Stimulated activated CD4-positive, alpha-beta T cell treated with anti-CD3 and anti-CD28 coated beads, Interleukin-1b, Interleukin-23, amount 100 ng/mL, for 1 hour (primary cell): ENCODE data around the gene PRSS57.
A peak's percentile ranks its signal among the peaks of the same experiment; 100 is the strongest.

ENCODE experiments used
- DNase-seq, 2 donors: peaks; one replicate each; pipeline ENCODE4 v3.0.0-alpha.2; 2020; ENCODE audit warnings: low read depth in 2 of 2

The PRSS57 gene

DNA sequence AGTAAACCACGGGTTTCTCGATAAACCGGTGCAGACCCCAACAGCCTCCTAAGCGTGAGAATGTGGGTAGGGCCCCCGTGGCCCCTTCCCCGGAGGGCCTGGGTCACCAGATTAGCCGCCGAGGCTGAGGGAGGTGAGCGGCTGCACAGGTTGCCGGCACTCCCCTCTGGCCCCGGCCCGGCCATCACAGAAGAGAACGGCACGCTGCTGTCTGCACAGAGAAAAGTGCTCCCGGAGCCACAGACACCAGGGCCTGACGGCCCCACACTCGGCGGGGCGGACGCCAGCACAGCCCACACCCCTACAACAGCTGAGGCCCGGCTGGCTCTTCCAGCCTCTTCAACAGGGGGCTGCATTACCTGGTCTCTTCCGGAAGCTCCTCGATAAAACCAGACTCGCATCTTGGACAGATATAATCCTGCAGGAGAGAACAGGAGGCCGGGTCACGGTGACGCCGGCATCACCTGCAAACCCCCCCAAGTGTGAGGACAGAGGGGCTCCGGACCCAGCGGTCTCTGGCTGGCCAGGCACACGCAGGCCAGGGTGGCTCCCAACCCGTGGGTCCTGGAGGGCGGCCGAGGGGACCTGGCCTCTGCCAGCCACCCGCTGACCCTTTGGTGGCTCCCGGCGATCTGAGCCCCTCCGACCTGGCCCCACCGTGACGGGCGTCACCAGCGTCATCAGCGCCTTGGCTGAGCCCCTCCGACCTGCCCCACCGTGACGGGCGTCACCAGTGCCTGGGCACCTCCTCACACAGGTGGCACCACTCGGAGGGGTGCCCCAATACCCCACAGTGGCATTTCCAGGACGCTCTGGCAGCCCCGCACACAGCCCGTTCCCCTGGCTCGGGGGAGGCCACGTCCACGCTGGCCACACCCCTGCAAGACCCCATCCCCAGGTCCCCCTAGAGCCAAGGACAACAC, 42.5 kb downstream of the PRSS57 start:
- DNase-seq, result no peak

- DNase-seq, result no peak
Measured at GRCh38 chr19:651991-652390, 43.3 kb downstream of the PRSS57 start.

GRCh38 chr19:651114-651818, 44.0 kb downstream of the PRSS57 start:
- DNase-seq, result no peak

DNA sequence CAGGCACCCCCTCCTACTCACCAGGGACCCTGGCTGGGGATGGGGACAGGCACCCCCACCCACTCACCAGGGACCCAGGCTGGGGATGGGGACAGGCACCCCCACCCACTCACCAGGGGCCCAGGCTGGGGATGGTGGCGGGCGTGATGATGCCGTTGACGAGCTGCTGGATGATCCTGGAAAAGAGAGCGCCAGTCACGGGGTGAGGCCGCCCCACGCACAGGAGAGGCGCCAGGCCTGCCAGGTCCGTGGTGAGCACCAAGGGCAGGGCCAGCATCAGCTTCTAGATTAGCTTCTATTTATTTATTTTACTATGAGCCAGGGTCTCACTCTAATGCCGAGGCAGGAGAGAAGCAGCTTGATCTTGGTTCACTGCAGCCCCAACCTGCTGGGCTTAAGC, 45.1 kb downstream of the PRSS57 start:
- no peak for DNase-seq

GRCh38 chr19:648904-649801, 46.1 kb downstream of the PRSS57 start:
- no peak for DNase-seq

GRCh38 chr19:648305-648704, 46.9 kb downstream of the PRSS57 start:
- no peak for DNase-seq

DNA sequence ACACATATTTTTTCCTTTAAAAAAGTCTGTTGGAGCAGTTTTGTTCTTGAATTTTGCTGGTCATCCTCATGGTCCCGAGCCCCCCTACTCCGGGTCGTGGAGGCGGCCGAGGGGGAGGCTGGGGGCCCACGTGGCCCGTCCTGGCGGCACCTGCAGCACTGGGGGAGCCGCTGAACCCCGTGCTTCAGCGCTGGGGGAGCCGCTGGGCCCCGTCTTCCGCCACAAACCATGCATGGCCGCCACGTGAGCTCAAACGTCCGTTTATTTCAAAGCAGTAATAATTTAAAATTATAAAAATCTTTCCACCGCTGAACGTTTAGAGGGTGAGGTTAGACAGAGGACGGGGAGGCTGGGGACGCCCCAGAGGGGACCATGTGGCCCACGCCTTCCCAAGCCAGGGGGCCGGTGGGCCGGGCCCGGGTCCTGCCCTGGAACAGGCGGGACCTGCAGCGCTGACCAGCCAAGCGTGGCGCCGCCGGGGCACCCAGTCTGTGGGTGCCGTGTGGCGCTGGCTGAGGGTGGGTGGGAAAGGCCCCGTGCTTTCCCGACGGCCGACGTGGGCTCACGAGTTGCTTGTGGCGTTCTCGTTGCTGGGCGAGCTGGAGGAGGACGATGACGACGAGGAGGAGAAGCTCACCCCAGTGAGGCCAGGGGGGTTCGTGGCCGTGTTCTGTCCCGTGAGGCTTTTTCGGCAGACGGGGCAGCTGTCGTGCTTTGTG, 47.5 kb downstream of the PRSS57 start:
- DNase-seq, result no peak

DNA sequence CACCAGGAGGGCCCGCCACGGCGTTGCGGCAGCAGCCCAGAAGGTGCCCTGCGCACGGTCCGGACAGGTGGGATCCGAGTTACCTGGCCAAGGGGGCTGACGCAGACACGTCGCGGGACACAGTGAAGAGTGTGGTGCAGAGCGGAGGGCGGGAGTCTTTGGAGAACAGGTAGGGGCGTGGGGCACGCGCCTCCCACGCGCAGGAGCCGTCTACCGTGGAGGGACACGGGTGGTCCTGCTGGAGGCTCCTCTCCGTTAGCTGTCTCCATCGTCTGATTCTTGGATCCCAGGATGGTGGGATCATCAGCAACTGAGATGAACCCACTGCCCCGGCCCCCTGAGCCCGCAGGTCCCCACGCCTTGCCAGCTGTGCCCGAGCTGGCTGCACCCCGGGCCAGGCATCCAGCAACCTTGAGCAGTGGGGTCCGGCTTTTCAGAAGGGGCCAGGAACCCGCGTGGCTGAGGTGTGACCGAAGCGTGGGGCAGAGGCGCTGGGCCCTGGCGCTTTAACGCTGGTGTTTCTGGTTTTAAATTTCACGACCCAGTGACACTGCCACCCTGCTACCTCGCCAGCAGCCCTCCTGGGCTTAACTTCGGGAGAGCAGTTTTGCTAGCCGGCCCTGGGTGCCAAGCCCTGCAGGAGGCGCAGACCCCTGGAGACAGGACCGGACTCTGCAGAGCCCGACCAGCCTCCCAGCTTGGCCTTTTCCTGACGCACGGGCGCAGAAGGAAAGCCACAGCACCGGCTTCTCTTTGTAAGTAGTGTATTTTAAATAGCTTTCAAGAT, 48.3 kb downstream of the PRSS57 start:
- no peak for DNase-seq

DNA sequence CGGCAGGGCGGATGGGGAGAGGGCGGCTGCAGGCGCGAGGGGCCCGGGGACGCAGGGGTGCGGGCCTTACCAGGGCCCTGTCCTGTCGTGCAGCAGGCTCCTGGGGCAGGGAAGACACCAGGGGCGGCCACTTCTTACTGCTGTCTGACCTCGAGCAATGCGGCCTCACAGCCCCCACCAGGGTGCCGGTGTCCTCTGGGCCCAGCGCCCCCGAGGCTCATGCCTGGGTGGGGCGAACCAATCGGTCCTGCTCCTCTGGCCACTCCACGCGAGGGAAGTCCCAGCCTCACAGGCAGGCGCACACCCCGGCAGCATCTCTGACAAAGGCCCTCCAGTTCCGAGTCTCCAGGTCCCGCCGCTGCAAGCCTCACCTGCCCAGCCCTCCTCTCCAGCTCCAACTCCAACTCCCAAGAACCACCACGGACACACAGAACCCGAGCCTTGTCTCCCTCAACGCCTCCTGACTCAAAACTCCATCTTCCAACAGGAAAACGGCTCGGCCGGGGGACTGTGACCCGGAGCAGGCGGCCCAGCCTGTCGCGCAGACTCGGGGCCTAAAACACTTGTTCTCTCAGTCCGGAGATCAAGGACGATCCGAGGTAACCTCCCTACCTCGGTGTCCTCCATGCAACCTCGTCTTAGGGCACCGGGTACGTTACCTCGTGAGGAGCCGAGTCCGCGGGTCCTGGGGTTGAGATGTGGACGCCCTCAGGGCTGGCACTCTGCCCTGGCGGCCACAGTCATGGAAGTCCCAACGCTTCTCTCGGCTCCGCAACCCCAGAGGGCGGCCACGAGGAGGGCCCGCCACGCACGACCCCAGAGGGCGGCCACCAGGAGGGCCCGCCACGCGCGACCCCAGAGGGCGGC, 49.1 kb downstream of the PRSS57 start:
- no peak for DNase-seq

GRCh38 chr19:644789-645188, 50.5 kb downstream of the PRSS57 start:
- no peak for DNase-seq

GRCh38 chr19:644363-644762, 50.9 kb downstream of the PRSS57 start:
- DNase-seq, result no peak

DNA sequence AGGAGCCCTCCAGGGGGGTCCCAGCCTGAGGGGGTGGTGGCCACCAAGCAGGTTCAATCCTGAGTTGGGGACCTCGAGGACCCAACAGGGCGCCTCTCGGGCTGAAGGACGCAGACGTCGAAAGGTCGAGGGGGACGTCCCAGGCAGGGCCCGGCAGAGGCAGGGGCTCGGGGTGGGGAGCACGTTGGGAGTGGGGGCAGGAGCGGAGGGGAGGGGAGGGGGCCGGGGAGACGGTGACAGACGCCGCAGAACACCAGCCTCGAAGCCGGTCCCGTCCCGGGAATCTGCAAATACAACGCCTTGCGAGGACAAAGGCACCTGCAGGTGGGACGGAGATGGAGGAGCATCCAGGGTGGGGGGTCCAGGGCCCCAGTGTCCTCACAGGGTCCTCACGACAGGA, 51.5 kb downstream of the PRSS57 start:
- no peak for DNase-seq

GRCh38 chr19:642767-643727, 52.2 kb downstream of the PRSS57 start:
- DNase-seq, result no peak

DNA sequence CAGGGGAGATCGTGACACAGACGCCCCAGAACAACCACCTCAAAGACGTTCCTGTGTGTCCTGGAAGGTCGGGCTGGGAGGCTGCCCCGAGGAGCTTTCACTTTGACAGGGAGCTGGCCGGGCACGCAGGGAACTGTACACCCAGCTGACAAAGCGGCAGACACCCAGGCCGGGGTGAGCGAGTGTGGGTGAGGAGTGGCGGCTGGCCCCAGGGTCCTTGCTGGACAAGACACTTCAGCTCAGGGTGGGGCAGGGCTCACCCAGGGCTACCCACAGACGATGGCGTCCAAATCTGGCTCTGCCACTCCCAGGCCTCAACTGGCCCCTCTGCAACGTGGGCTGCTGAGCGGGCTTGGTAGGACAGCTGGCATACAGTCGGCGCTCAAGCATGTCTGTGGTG, 53.5 kb downstream of the PRSS57 start:
- DNase-seq, result no peak

DNA sequence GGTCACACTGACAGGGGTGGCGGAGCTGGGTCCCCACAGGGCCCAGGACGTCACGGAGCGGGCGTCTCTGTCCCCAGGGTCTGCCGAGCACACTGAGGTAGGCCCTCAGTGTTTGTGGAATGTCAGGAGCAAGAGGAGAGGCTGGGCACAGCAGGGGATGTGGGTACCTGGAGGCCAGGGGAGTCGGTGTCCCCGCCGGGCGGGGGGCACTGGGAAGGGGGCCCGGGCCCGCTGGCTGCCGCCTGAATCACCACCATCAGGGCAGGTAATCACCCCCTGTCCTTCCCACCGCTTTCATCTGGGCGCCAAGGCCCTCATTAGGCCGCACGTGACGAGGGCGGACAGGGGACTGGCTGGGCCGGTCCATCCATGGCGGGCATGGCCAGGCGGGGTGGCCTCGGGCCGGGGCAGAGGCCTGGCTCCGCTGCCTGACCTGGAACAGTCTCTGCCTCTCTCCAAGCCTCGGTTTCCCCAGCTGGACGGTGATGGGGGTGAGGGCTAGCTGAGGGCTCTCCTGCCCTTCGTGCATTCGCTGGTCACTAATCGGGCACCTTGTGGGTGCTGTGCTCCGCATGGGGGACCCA, 54.6 kb downstream of the PRSS57 start:
- DNase-seq, result no peak

GRCh38 chr19:640161-640558, 55.1 kb downstream of the PRSS57 start:
- DNase-seq, result no peak

DNA sequence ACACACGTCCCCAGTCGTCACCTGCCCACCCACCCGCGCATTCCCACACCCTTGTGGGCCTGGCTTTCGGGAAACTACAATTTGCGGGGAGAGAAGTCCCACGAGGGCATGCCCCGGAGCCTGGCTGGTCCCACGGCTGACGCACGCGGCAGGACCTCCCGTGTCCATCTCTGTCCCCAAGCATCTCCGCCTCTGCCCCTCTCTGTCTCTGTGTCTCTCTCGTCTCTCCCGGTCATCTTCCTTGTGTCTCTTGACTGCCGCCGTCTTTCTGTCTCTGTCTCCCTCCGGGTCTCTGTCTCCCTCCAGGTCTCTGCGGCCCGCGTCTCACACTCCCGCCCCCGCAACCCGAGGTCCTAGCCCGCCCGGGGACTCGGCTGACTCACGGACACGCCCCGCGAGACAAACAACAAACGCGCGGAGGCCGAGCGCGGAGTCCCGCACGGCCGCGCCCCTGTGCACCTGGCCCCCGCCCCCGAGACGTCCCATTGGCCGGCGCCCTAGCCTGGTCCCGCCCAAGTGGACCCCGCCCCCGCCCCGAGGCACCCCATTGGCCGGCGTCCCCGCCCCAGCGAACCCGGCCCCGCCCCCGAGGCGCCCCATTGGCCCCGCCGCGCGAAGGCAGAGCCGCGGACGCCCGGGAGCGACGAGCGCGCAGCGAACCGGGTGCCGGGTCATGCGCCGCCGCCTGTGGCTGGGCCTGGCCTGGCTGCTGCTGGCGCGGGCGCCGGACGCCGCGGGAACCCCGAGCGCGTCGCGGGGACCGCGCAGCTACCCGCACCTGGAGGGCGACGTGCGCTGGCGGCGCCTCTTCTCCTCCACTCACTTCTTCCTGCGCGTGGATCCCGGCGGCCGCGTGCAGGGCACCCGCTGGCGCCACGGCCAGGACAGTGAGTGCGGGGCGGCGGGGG, 55.7 kb downstream of the PRSS57 start, which contains the start of gene FGF22:
Gene FGF22 (plus strand): TSS at position 627 of the 908 bp plus-strand sequence. CDS start 47 bp downstream, at position 674.
- DNase-seq, result peak; percentile 96 to 97
